Hepatocyte (in vitro differentiated cells): Measurements from ENCODE around the gene MYRIP.
"Not testable (repeated sequence)": the region's sequence is repeated elsewhere in the genome, so short reads cannot be mapped to it uniquely, and the experiment has no call there.

Source experiments
- EZH2 ChIP-seq: fragments of 200-600 bp; sonication (generic); IDR thresholded peaks from 2 replicates; pipeline ENCODE4 v1.6.1; 2016; ENCODE audit warnings: antibody characterized with exemption, mild to moderate bottlenecking, borderline replicate concordance
- TF ChIP-seq, protein P1 (sequence below): fragments of 200-600 bp; sonication (generic); IDR thresholded peaks from 2 replicates; pipeline ENCODE4 v1.5.1; 2016; ENCODE audit warnings: antibody characterized with exemption, mild to moderate bottlenecking; ENCODE audit not compliant: poor library complexity

DNA sequence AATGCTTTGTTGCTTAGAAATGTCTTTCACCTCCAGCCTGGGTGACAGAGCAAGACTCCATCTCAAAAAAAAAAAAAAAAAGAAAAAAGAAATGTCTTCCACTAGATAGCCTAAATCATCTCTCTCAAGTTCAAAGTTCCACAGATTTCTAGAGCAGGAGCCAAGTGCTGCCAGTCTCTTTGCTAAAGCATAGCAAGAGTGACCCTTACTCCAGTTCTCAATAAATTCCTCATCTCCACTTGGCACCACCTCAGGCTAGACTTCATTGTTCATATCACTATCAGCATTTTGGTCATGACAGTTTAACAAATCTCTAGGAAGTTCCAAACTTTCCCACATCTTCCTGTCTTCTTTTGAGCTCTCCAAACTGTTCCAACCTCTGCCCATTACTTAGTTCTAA is 42.5 kb upstream of the MYRIP start:
- TF ChIP-seq, protein P1, sequence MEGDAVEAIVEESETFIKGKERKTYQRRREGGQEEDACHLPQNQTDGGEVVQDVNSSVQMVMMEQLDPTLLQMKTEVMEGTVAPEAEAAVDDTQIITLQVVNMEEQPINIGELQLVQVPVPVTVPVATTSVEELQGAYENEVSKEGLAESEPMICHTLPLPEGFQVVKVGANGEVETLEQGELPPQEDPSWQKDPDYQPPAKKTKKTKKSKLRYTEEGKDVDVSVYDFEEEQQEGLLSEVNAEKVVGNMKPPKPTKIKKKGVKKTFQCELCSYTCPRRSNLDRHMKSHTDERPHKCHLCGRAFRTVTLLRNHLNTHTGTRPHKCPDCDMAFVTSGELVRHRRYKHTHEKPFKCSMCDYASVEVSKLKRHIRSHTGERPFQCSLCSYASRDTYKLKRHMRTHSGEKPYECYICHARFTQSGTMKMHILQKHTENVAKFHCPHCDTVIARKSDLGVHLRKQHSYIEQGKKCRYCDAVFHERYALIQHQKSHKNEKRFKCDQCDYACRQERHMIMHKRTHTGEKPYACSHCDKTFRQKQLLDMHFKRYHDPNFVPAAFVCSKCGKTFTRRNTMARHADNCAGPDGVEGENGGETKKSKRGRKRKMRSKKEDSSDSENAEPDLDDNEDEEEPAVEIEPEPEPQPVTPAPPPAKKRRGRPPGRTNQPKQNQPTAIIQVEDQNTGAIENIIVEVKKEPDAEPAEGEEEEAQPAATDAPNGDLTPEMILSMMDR, result not testable (repeated sequence)
- not testable (repeated sequence) for TF ChIP-seq EZH2
